ENCODE results near the gene NFKBIE. TPM values are rescaled to one million over a fixed set of nuclear protein-coding genes. Genes with fewer than 3 reads are reported as not detected.
A peak's percentile ranks its signal among the peaks of the same experiment; 100 is the strongest.

NFKBIE gene
- total and polyA plus RNA-seq, 2 of the 13 experiments (the other 11 are each of a cell fraction or from before 2014, with no cell fraction given): 6.7 to 14.5 TPM

- TF ChIP-seq ZNF318 (CRISPR knock-in tag; IDR thresholded peaks at IDR 0.05) (no peak), ZNF331 (CRISPR knock-in tag; IDR thresholded peaks at IDR 0.05) (no peak), MATR3 (CRISPR knock-in tag; IDR thresholded peaks at IDR 0.05) (no peak), MAF1 (CRISPR knock-in tag; IDR thresholded peaks at IDR 0.05; ENCODE audit: borderline replicate concordance) (peak; percentile 71; the same call in 1 of the 2 replicates), ZFP36L2 (CRISPR knock-in tag; IDR thresholded peaks at IDR 0.05) (no peak), SSRP1 (CRISPR knock-in tag; IDR thresholded peaks at IDR 0.05) (0 out of 2 replicates have a peak, but pooled peaks have one; percentile 18), ZNF775 (CRISPR knock-in tag; IDR thresholded peaks at IDR 0.05; ENCODE audit: borderline replicate concordance) (no peak), ZNF180 (CRISPR knock-in tag; IDR thresholded peaks at IDR 0.05; ENCODE audit: borderline replicate concordance, low read depth) (no peak), LCORL (IDR thresholded peaks at IDR 0.05) (no peak), LCORL (CRISPR knock-in tag; IDR thresholded peaks at IDR 0.05) (peak; percentile 80), KDM5B (CRISPR knock-in tag; IDR thresholded peaks at IDR 0.05; ENCODE audit: borderline replicate concordance) (no peak), ZNF543 (CRISPR knock-in tag; IDR thresholded peaks at IDR 0.05) (no peak), ZNF546 (CRISPR knock-in tag; conservative IDR thresholded peaks at IDR 0.05) (no peak), CHD4 (IDR thresholded peaks at IDR 0.05; ENCODE audit: borderline replicate concordance, low read length) (no peak), ZNF337 (CRISPR knock-in tag; IDR thresholded peaks at IDR 0.05; ENCODE audit: borderline replicate concordance, low read depth) (peak; percentile 71; the same call in 1 of the 2 replicates), THAP11 (CRISPR knock-in tag; IDR thresholded peaks at IDR 0.05) (peak; percentile 28; the same call in 1 of the 2 replicates), BCL6 (CRISPR knock-in tag; IDR thresholded peaks at IDR 0.05) (no peak), BORCS8-MEF2B (CRISPR knock-in tag; IDR thresholded peaks at IDR 0.05) (no peak), MXI1 (IDR thresholded peaks at IDR 0.05; ENCODE audit: borderline replicate concordance, low read depth, low read length) (no peak), ZNF33A (CRISPR knock-in tag; IDR thresholded peaks at IDR 0.05; ENCODE audit: borderline replicate concordance) (no peak), PRDM10 (CRISPR knock-in tag; IDR thresholded peaks at IDR 0.05; ENCODE audit: low read depth) (0 out of 2 replicates have a peak, but pooled peaks have one; percentile 58), POLR2A (IDR thresholded peaks at IDR 0.05; ENCODE audit: insufficient read depth in 1 of 2, low read depth in 2 of 2, low read length in 2 of 2) (no peak)
Observed at GRCh38 chr6:44256775-44257024, 8.7 kb downstream of the NFKBIE start (continued).

All from HepG2 (cell line).